Esophagus muscularis mucosa (tissue), 3 donors: ENCODE measurements around the gene HOPX.

ENCODE experiments used
- CTCF ChIP-seq, 3 experiments: fragments of 200-600 bp in 2 of 3; fragments of 450-650 bp in 1 of 3; sonication (generic) in 2 of 3; IDR thresholded peaks; one replicate each; pipeline ENCODE4 v1.5.1; 2017 to 2019; ENCODE audit warnings: antibody characterized with exemption in 3 of 3, mild to moderate bottlenecking in 2 of 3, moderate library complexity in 1 of 3
- POLR2A ChIP-seq: fragments of 450-650 bp; IDR thresholded peaks from one replicate; pipeline ENCODE4 v1.6.1; 2017; ENCODE audit warnings: antibody characterized with exemption, moderate library complexity, mild to moderate bottlenecking, low read depth
- POLR2AphosphoS5 ChIP-seq, 2 donors: sonication (generic); formaldehyde crosslinking; IDR thresholded peaks; one replicate each; pipeline ENCODE4 v1.6.1; 2017; ENCODE audit warnings: antibody characterized with exemption in 2 of 2

GRCh38 chr4:56654238-56654632, 26.9 kb downstream of the HOPX start:
- TF ChIP-seq CTCF (IDR thresholded peaks at IDR 0.05) (no peak), POLR2A (no peak), POLR2AphosphoS5 (IDR thresholded peaks at IDR 0.05) (no peak)
